ENCODE measurements around the gene PTS. TPM values are rescaled to one million over a fixed set of nuclear protein-coding genes. Genes with fewer than 3 reads are reported as not detected.

Gene PTS
- polyA plus RNA-seq, 1 donor from 2014 or later, result 160 TPM

DNA sequence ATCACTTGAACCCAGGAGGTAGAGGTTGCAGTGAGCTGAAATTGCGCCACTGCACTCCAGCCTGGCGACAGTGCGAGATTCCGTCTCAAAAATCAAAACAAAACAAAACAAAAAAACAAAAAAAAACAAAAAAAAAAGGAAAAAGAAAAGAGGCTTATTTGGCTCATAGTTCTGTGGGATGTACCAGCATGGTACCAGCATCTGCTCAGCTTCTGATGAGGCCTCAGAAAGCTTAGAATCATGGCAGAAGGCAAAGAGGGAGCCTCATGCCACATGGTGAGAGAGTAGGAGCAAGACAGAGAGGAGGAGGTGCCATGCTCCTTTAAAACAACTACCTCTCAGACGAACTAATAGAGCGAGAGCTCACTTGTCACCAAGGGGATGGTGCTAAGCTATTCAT is 10.6 kb upstream of the PTS start (continued):
- TF ChIP-seq REST (IDR thresholded peaks at IDR 0.05; ENCODE audit: borderline replicate concordance) (no peak), EZH2 (IDR thresholded peaks at IDR 0.05; ENCODE audit: borderline replicate concordance, insufficient read depth, low read length, poor library complexity, severe bottlenecking) (no peak)

DNA sequence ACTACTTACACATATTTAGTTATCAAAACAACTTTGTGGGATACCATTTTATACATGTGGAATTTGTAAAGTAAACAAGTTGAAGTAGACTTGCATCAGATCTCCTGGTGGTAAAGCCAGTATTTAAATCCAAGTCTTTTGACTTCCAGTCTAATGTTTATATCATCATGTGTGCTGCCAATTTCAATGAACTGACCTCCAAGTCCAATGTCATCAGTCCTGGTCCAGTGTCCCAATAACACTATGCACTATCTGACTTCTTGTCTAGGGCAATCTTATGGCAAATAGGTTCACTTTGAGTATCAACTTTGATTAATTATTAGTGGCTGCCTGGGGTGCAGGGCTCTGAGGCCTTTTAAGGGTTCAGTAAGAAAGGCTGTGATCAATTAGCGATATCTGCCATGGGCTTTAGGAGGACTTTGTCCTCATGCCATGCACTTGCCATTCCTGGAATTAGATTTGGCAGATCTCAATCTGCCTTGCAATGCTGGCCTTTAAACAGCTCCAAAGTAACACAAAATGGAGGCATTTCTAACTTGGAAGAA is 9.6 kb upstream of the PTS start:
- no peaks in the 10 kb centered on the region for H3K9me3 ChIP-seq (ENCODE audit: low read length)
- H3K9me2 ChIP-seq (ENCODE audit: insufficient read depth, low read length), result no peaks in the 10 kb centered on the region
- H3F3A ChIP-seq (ENCODE audit: insufficient read depth, low read length, poor library complexity, severe bottlenecking), result no peaks in the 10 kb centered on the region
- no peaks in the 10 kb centered on the region for H3K27me3 ChIP-seq (ENCODE audit: insufficient read depth, low read depth, low read length)
- no peak overlapping the region for H2AFZ ChIP-seq (ENCODE audit: low read depth, low read length)
- H3K79me2 ChIP-seq (replicated peaks; ENCODE audit: insufficient read depth, low read length), result no peaks in the 10 kb centered on the region
- no peaks in the 10 kb centered on the region for H3K36me3 ChIP-seq (ENCODE audit: insufficient read depth, low read length)
- TF ChIP-seq SMC3 (conservative IDR thresholded peaks at IDR 0.05; ENCODE audit: poor library complexity) (no peak), EZH2 (IDR thresholded peaks at IDR 0.05; ENCODE audit: borderline replicate concordance, insufficient read depth, low read length, poor library complexity, severe bottlenecking) (no peak), RAD21 (conservative IDR thresholded peaks at IDR 0.05) (no peak), EP300 (conservative IDR thresholded peaks at IDR 0.05; ENCODE audit: poor library complexity, severe bottlenecking) (no peak), TAF1 (IDR thresholded peaks at IDR 0.05; ENCODE audit: low read depth) (no peak)
- no peak overlapping the region for H3K4me3 ChIP-seq (ENCODE audit: low read length)
- H3K9ac ChIP-seq (ENCODE audit: low read length), result no peak overlapping the region
- H3K4me2 ChIP-seq (ENCODE audit: low read length), result no peak overlapping the region
- no peak overlapping the region for H3K27ac ChIP-seq (ENCODE audit: low read length)
- no peaks in the 10 kb centered on the region for H4K20me1 ChIP-seq (ENCODE audit: insufficient read depth)

GRCh38 chr11:112219476-112220232 is 6.6 kb upstream of the PTS start:
- no peak overlapping the region for H3K4me3 ChIP-seq (ENCODE audit: low read length)
- H4K20me1 ChIP-seq (ENCODE audit: insufficient read depth), result no peaks in the 10 kb centered on the region
- H2AFZ ChIP-seq (ENCODE audit: low read depth, low read length), result peak overlapping the region; percentile 8
- H3K9ac ChIP-seq (ENCODE audit: low read length), result no peak overlapping the region
- H3K36me3 ChIP-seq (ENCODE audit: insufficient read depth, low read length), result no peaks in the 10 kb centered on the region
- no peaks in the 10 kb centered on the region for H3K9me2 ChIP-seq (ENCODE audit: insufficient read depth, low read length)
- no peaks in the 10 kb centered on the region for H3K9me3 ChIP-seq (ENCODE audit: low read length)
- no peaks in the 10 kb centered on the region for H3F3A ChIP-seq (ENCODE audit: insufficient read depth, low read length, poor library complexity, severe bottlenecking)
- no peak overlapping the region for H3K4me2 ChIP-seq (ENCODE audit: low read length)
- no peaks in the 10 kb centered on the region for H3K79me2 ChIP-seq (replicated peaks; ENCODE audit: insufficient read depth, low read length)
- H3K27me3 ChIP-seq (ENCODE audit: insufficient read depth, low read depth, low read length), result no peaks in the 10 kb centered on the region
- TF ChIP-seq MXI1 (conservative IDR thresholded peaks at IDR 0.05; ENCODE audit: poor library complexity, severe bottlenecking), result no peak
- peak; percentile 97 for TF ChIP-seq SMC3 (conservative IDR thresholded peaks at IDR 0.05; ENCODE audit: poor library complexity)
- TF ChIP-seq, protein P1, sequence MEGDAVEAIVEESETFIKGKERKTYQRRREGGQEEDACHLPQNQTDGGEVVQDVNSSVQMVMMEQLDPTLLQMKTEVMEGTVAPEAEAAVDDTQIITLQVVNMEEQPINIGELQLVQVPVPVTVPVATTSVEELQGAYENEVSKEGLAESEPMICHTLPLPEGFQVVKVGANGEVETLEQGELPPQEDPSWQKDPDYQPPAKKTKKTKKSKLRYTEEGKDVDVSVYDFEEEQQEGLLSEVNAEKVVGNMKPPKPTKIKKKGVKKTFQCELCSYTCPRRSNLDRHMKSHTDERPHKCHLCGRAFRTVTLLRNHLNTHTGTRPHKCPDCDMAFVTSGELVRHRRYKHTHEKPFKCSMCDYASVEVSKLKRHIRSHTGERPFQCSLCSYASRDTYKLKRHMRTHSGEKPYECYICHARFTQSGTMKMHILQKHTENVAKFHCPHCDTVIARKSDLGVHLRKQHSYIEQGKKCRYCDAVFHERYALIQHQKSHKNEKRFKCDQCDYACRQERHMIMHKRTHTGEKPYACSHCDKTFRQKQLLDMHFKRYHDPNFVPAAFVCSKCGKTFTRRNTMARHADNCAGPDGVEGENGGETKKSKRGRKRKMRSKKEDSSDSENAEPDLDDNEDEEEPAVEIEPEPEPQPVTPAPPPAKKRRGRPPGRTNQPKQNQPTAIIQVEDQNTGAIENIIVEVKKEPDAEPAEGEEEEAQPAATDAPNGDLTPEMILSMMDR (IDR thresholded peaks at IDR 0.05; ENCODE audit: poor library complexity, severe bottlenecking), result peak; percentile 94
- no peak for TF ChIP-seq EP300 (conservative IDR thresholded peaks at IDR 0.05; ENCODE audit: poor library complexity, severe bottlenecking)
- no peak for TF ChIP-seq EZH2 (IDR thresholded peaks at IDR 0.05; ENCODE audit: borderline replicate concordance, insufficient read depth, low read length, poor library complexity, severe bottlenecking)
- no peak for TF ChIP-seq POLR2AphosphoS5 (IDR thresholded peaks at IDR 0.05)
- TF ChIP-seq TAF1 (IDR thresholded peaks at IDR 0.05; ENCODE audit: low read depth), result no peak
- TF ChIP-seq RAD21 (conservative IDR thresholded peaks at IDR 0.05), result peak; percentile 96
- TF ChIP-seq REST (IDR thresholded peaks at IDR 0.05; ENCODE audit: borderline replicate concordance), result no peak
- H3K27ac ChIP-seq (ENCODE audit: low read length), result no peak overlapping the region
